Right lobe of liver (tissue), 4 donors: ENCODE data around the gene KCNH5.
"Not testable (repeated sequence)": the region's sequence is repeated elsewhere in the genome, so short reads cannot be mapped to it uniquely, and the experiment has no call there.

ENCODE experiments used
- CTCF ChIP-seq, 4 donors: fragments of 200-600 bp in 3 of 4; fragments of 450-650 bp in 1 of 4; IDR thresholded peaks; one replicate each; pipeline versions ENCODE4 v1.5.1 to v1.8.0; 2016 to 2022; ENCODE audit warnings: antibody characterized with exemption in 4 of 4, mild to moderate bottlenecking in 2 of 4
- POLR2A ChIP-seq: fragments of 450-650 bp; IDR thresholded peaks from one replicate; pipeline ENCODE4 v1.6.1; 2017; ENCODE audit warnings: antibody characterized with exemption, mild to moderate bottlenecking
- donor health status: DM: no; HTN: no; CAD: no.
- donor health status: DM: no; HTN: no; CAD: no.
- donor health status: DM: no; HTN: yes; CAD: no.

GRCh38 chr14:62858011-62858410, 187.2 kb downstream of the KCNH5 start:
- TF ChIP-seq POLR2A; CTCF (IDR thresholded peaks at IDR 0.05): not testable (repeated sequence)
